HepG2 (cell line): ENCODE data around the gene DYRK2. TPM values are rescaled to one million over a fixed set of nuclear protein-coding genes. Genes with fewer than 3 reads are reported as not detected.

Experiments used
- BORCS8-MEF2B ChIP-seq: sonication (generic); formaldehyde crosslinking; IDR thresholded peaks from 2 replicates; pipeline ENCODE4 v1.8.0; 2022; ENCODE audit warnings: mild to moderate bottlenecking, missing genetic modification reagents
- CBX2 ChIP-seq, 2 experiments: fragments of 200-600 bp in 1 of 2; sonication (generic); formaldehyde crosslinking in 1 of 2; IDR thresholded peaks; 2 replicates each; pipeline versions ENCODE4 v1.7.0 to v1.8.1; 2018 to 2022; ENCODE audit warnings: low read depth in 2 of 2, low read length in 1 of 2, mild to moderate bottlenecking in 1 of 2, missing genetic modification reagents in 1 of 2
- DNMT3B ChIP-seq: conservative IDR thresholded peaks from 2 replicates; pipeline ENCODE4 v1.6.1; 2016; ENCODE audit warnings: missing biosample characterization, control low read depth
- HMGA1 ChIP-seq: sonication (generic); formaldehyde crosslinking; conservative IDR thresholded peaks from 2 replicates; pipeline ENCODE4 v1.4.0; 2020; ENCODE audit warnings: missing genetic modification reagents
- HMGXB4 ChIP-seq, 2 experiments: sonication (generic) in 1 of 2; formaldehyde crosslinking in 1 of 2; IDR thresholded peaks; 2 replicates each; pipeline versions ENCODE4 v1.4.0 to v1.6.1; 2018 to 2020; ENCODE audit warnings: missing genetic modification reagents in 2 of 2, borderline replicate concordance in 1 of 2, low read depth in 1 of 2, mild to moderate bottlenecking in 1 of 2, missing biosample characterization in 1 of 2
- POLR2A ChIP-seq, 2 experiments: IDR thresholded peaks; 2 replicates each; pipeline ENCODE4 v1.6.1; 2011; ENCODE audit warnings: low read depth in 2 of 2, low read length in 2 of 2, mild to moderate bottlenecking in 1 of 2, moderate library complexity in 1 of 2; ENCODE audit not compliant: insufficient read depth in 1 of 2
- SKIL ChIP-seq: sonication (generic); formaldehyde crosslinking; IDR thresholded peaks from 2 replicates; pipeline ENCODE4 v1.8.0; 2022; ENCODE audit warnings: missing genetic modification reagents, mild to moderate bottlenecking, moderate library complexity, borderline replicate concordance
- SOX6 ChIP-seq, 2 experiments: fragments of 450-650 bp in 1 of 2; sonication (generic) in 1 of 2; formaldehyde crosslinking in 1 of 2; IDR thresholded peaks; 2 replicates each; pipeline versions ENCODE4 v1.4.0 to v1.6.1; 2017 to 2020; ENCODE audit warnings: antibody characterized with exemption in 1 of 2, mild to moderate bottlenecking in 1 of 2, missing genetic modification reagents in 1 of 2
- SRSF9 ChIP-seq: fragments of 200-400 bp; formaldehyde crosslinking; IDR thresholded peaks from 2 replicates; pipeline ENCODE4 v1.6.1; 2018; ENCODE audit warnings: borderline replicate concordance, mild to moderate bottlenecking, low read depth, low read length; ENCODE audit not compliant: insufficient read depth, poor library complexity, severe bottlenecking
- STAT5B ChIP-seq: sonication (generic); formaldehyde crosslinking; IDR thresholded peaks from 2 replicates; pipeline ENCODE4 v1.4.0; 2020; ENCODE audit warnings: missing genetic modification reagents
- ZBTB3 ChIP-seq: sonication (generic); formaldehyde crosslinking; IDR thresholded peaks from 2 replicates; pipeline ENCODE4 v1.4.0; 2020; ENCODE audit warnings: low read depth, mild to moderate bottlenecking, moderate library complexity, missing genetic modification reagents, borderline replicate concordance
- ZNF17 ChIP-seq: sonication (generic); formaldehyde crosslinking; IDR thresholded peaks from 2 replicates; pipeline ENCODE4 v1.5.0; 2020; ENCODE audit warnings: mild to moderate bottlenecking, missing genetic modification reagents
- ZNF614 ChIP-seq: IDR thresholded peaks from 2 replicates; pipeline ENCODE4 v1.6.1; 2018; ENCODE audit warnings: missing biosample characterization, missing genetic modification reagents, inconsistent platforms, borderline replicate concordance
- ZNF747 ChIP-seq: sonication (generic); formaldehyde crosslinking; IDR thresholded peaks from 2 replicates; pipeline ENCODE4 v1.8.1; 2023; ENCODE audit warnings: missing genetic modification reagents, mild to moderate bottlenecking, borderline replicate concordance
- polyA plus RNA-seq, 8 experiments: library from polyadenylated mRNA; depleted of rRNA in 3 of 8; stranded (reverse) in 7 of 8; unstranded in 1 of 8; fragments of >200 nt; fragmentation: Illumina TruSeq in 4 of 8; extraction: Trizol in 4 of 8; gene quantifications; 2 replicates each; pipeline versions ENCODE4 v1.2.1 to v1.2.3, GENCODE V29; 2011 to 2016; ENCODE audit warnings: low read depth in 4 of 8, missing spikeins in 1 of 8, mixed read lengths in 1 of 8; ENCODE audit not compliant: insufficient read depth in 1 of 8
- total RNA-seq, 5 experiments: library from RNA; depleted of rRNA; stranded (reverse); fragments of >200 nt; fragmentation: Illumina TruSeq; extraction: Trizol; gene quantifications; 2 replicates each; pipeline ENCODE4 v1.2.3, GENCODE V29; 2016; ENCODE audit warnings: low read depth in 1 of 5
- TF ChIP-seq, protein P1 (sequence below): sonication (generic); formaldehyde crosslinking; IDR thresholded peaks from 2 replicates; pipeline ENCODE4 v1.8.0; 2022; ENCODE audit warnings: mild to moderate bottlenecking, missing genetic modification reagents, borderline replicate concordance
- TF ChIP-seq, protein P2 (sequence below): sonication (generic); formaldehyde crosslinking; IDR thresholded peaks from 2 replicates; pipeline ENCODE4 v1.8.0; 2022; ENCODE audit warnings: mild to moderate bottlenecking, missing genetic modification reagents; ENCODE audit not compliant: insufficient replicate concordance
- TF ChIP-seq, protein P3 (sequence below): sonication (generic); formaldehyde crosslinking; IDR thresholded peaks from 2 replicates; pipeline ENCODE4 v1.5.1; 2020; ENCODE audit warnings: missing genetic modification reagents, mild to moderate bottlenecking, borderline replicate concordance

The DYRK2 gene
- total and polyA plus RNA-seq, 2 of the 13 experiments (the other 11 are each of a cell fraction or from before 2014, with no cell fraction given): 8.2 to 11.5 TPM

DNA sequence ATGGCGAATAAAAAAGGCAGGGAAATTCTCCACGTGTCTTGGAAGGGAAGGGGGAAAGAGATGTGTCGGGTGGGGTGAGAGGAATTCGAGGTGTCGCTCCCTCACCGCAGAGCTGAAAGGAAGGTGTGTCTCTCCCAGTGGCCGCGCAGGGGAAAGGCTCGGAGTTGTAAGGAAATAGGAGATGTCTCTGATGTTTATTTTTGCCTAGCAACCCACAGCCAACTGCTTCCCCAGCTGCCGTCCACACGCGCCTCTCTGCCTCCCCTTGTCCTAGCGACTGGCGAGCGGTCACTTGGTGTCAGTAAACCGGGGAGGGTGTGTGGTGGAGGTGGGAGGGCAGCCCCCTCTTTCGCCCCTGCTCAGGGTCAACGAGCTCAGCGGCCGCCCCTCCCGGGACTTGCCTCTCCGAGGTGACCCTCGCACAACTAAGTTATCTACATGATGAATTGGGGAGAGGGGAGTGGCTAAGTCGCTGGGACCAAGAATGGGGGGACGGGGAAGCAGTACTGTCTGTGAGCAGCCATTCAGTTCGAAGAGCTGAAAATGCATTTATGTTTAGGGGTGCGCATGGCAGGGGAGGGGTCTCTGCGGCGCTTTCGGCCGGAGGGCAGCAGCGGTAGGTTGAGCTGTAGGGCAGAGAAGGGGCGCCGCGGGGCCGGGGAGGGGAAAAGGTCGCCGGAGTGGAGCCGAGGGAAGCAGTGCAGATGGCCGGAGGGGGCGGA is 585 bp upstream of the DYRK2 start (continued):
- no peak for TF ChIP-seq SKIL
- TF ChIP-seq, protein P1, sequence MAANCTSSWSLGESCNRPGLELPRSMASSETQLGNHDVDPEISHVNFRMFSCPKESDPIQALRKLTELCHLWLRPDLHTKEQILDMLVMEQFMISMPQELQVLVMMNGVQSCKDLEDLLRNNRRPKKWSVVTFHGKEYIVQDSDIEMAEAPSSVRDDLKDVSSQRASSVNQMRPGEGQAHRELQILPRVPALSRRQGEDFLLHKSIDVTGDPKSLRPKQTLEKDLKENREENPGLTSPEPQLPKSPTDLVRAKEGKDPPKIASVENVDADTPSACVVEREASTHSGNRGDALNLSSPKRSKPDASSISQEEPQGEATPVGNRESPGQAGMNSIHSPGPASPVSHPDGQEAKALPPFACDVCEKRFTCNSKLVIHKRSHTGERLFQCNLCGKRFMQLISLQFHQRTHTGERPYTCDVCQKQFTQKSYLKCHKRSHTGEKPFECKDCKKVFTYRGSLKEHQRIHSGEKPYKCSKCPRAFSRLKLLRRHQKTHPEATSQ: peak; percentile 48; the same call in 1 of the 2 replicates
- TF ChIP-seq ZNF17 (CRISPR knock-in tag): no peak
- TF ChIP-seq CBX2 (IDR thresholded peaks at IDR 0.05; ENCODE audit: low read depth, low read length): no peak
- TF ChIP-seq CBX2 (CRISPR knock-in tag; IDR thresholded peaks at IDR 0.05; ENCODE audit: low read depth): no peak
- no peak for TF ChIP-seq STAT5B (CRISPR knock-in tag)
- TF ChIP-seq, protein P2, sequence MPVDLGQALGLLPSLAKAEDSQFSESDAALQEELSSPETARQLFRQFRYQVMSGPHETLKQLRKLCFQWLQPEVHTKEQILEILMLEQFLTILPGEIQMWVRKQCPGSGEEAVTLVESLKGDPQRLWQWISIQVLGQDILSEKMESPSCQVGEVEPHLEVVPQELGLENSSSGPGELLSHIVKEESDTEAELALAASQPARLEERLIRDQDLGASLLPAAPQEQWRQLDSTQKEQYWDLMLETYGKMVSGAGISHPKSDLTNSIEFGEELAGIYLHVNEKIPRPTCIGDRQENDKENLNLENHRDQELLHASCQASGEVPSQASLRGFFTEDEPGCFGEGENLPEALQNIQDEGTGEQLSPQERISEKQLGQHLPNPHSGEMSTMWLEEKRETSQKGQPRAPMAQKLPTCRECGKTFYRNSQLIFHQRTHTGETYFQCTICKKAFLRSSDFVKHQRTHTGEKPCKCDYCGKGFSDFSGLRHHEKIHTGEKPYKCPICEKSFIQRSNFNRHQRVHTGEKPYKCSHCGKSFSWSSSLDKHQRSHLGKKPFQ (CRISPR knock-in tag): no peak
- TF ChIP-seq BORCS8-MEF2B (CRISPR knock-in tag): peak; percentile 67; the same call in 1 of the 2 replicates
- no peak for TF ChIP-seq ZBTB3 (CRISPR knock-in tag)
- TF ChIP-seq HMGXB4 (CRISPR knock-in tag; IDR thresholded peaks at IDR 0.05; ENCODE audit: borderline replicate concordance in 1 of 2, low read depth in 1 of 2): no peak
- TF ChIP-seq SRSF9: no peak
- TF ChIP-seq POLR2A (IDR thresholded peaks at IDR 0.05; ENCODE audit: insufficient read depth in 1 of 2, low read depth in 2 of 2, low read length in 2 of 2): peak in 1 of 2 experiments; percentile 52; a peak in 2 of 4 replicates
- TF ChIP-seq HMGA1 (CRISPR knock-in tag): no peak
- TF ChIP-seq SOX6 (IDR thresholded peaks at IDR 0.05): no peak
- no peak for TF ChIP-seq SOX6 (CRISPR knock-in tag; IDR thresholded peaks at IDR 0.05)
- TF ChIP-seq ZNF747 (CRISPR knock-in tag): no peak
- TF ChIP-seq DNMT3B (CRISPR knock-in tag): no peak
- TF ChIP-seq ZNF614 (CRISPR knock-in tag): no peak
- TF ChIP-seq, protein P3, sequence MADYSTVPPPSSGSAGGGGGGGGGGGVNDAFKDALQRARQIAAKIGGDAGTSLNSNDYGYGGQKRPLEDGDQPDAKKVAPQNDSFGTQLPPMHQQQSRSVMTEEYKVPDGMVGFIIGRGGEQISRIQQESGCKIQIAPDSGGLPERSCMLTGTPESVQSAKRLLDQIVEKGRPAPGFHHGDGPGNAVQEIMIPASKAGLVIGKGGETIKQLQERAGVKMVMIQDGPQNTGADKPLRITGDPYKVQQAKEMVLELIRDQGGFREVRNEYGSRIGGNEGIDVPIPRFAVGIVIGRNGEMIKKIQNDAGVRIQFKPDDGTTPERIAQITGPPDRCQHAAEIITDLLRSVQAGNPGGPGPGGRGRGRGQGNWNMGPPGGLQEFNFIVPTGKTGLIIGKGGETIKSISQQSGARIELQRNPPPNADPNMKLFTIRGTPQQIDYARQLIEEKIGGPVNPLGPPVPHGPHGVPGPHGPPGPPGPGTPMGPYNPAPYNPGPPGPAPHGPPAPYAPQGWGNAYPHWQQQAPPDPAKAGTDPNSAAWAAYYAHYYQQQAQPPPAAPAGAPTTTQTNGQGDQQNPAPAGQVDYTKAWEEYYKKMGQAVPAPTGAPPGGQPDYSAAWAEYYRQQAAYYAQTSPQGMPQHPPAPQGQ: no peak
